Lower lobe of right lung (tissue), 2 donors: ENCODE results near the gene NDUFS5. TPM values are rescaled to one million over a fixed set of nuclear protein-coding genes. Genes with fewer than 3 reads are reported as not detected.
A peak's percentile ranks its signal among the peaks of the same experiment; 100 is the strongest.
"Not testable (repeated sequence)": the region's sequence is repeated elsewhere in the genome, so short reads cannot be mapped to it uniquely, and the experiment has no call there.

Source experiments
- ATAC-seq, 2 donors: fragments of 200-7000 bp; cut with Tn5 transposase; one replicate each; pipeline ENCODE4 v1.9.1; 2020 to 2022; ENCODE audit warnings: mild to moderate bottlenecking in 2 of 2, moderate library complexity in 2 of 2
- DNase-seq: peaks from one replicate; pipeline ENCODE4 v3.0.0-alpha.2; 2020
- H3K27ac ChIP-seq: fragments of 200-600 bp; one replicate; pipeline ENCODE4 v1.8.0; 2022
- H3K27me3 ChIP-seq: fragments of 200-600 bp; one replicate; pipeline ENCODE4 v1.8.0; 2022; ENCODE audit warnings: low read depth
- H3K36me3 ChIP-seq: fragments of 200-600 bp; one replicate; pipeline ENCODE4 v1.8.0; 2022; ENCODE audit warnings: mild to moderate bottlenecking
- H3K4me1 ChIP-seq: fragments of 200-600 bp; one replicate; pipeline ENCODE4 v1.8.0; 2022
- H3K4me3 ChIP-seq: fragments of 200-600 bp; one replicate; pipeline ENCODE4 v1.8.0; 2022; ENCODE audit warnings: mild to moderate bottlenecking
- H3K9me3 ChIP-seq: fragments of 200-600 bp; one replicate; pipeline ENCODE4 v1.8.0; 2022
- intact Hi-C: fragments of 100-400 bp; cut with DNase I; formaldehyde crosslinking; loops from one replicate; pipeline ENCODE4 v1.11.0; 2022
- total RNA-seq: library from RNA; stranded (reverse); fragmentation: NEBNext Ultra II Directional; extraction: Animal tissue kit (Norgen Biotek cat#: 25700); gene quantifications from one replicate; pipeline ENCODE4 v1.2.1, GENCODE V29; 2021
- TF ChIP-seq, protein P1 (sequence below): fragments of 200-600 bp; IDR thresholded peaks from one replicate; pipeline ENCODE4 v1.8.0; 2022; ENCODE audit warnings: antibody characterized with exemption, mild to moderate bottlenecking
- donor health status: DM: no; HTN: yes; CAD: no; lungs with severe emphysema.

NDUFS5 gene
- total RNA-seq, 1 donor from 2014 or later, result 140 TPM

DNA sequence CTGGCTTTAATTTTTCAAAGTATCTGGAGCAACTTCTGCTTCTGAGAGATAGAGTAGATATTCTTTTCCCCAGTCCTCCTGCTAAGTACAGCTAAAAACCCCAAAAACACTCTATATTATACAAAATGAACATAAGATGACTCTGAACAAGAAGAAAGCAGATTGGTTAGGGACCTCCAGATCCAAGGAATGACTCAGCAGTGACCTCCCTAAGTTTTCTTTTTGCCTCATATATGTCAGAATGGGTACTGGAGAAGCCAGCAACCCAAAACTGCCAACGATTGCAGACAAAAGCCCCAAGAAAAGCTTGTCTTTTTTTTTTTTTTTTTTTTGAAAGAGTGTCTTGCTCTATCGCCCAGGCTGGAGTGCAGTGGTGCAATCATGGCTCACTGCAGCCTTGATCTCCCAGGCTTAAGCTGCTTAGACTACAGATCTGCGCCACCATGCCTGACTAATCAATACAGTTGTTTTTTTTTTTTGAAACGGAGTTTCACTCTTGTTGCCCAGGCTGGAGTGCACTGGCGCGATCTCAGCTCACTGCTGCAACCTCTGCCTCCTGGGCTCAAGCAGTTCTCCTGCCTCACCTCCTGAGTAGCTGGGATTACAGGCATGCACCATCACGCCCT lies 22.7 kb downstream of the NDUFS5 start:
- H3K9me3 ChIP-seq, result no peaks in the 10 kb centered on the region
- peak overlapping the region; percentile 21 for H3K27ac ChIP-seq

DNA sequence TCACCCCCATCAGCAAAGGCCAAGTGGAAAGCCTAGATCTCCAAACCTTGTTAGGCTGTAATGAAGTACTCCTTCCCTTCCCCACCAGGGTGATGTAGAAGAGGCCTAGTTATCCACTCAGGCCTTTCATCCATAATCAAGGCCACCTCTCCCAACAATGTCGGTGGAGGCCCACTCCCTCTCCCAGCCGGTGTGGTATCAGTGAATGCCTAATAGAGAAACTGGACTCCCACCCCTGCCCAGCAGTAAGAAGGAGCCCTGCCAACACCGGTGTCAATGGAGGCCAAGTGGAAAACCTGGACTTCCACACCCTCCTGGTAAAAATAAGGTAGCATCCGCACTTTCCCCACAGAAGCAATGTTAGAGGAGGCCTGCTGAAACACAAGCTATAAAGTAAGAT lies 23.9 kb downstream of the NDUFS5 start:
- intact Hi-C loops, result no loop called here

More for the DNA sequence above, 22.7 kb downstream of the NDUFS5 start:
- no peak overlapping the region for H3K4me3 ChIP-seq
- intact Hi-C loops, result no loop called here
- TF ChIP-seq, protein P1, sequence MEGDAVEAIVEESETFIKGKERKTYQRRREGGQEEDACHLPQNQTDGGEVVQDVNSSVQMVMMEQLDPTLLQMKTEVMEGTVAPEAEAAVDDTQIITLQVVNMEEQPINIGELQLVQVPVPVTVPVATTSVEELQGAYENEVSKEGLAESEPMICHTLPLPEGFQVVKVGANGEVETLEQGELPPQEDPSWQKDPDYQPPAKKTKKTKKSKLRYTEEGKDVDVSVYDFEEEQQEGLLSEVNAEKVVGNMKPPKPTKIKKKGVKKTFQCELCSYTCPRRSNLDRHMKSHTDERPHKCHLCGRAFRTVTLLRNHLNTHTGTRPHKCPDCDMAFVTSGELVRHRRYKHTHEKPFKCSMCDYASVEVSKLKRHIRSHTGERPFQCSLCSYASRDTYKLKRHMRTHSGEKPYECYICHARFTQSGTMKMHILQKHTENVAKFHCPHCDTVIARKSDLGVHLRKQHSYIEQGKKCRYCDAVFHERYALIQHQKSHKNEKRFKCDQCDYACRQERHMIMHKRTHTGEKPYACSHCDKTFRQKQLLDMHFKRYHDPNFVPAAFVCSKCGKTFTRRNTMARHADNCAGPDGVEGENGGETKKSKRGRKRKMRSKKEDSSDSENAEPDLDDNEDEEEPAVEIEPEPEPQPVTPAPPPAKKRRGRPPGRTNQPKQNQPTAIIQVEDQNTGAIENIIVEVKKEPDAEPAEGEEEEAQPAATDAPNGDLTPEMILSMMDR, result no peak
- H3K4me1 ChIP-seq, result no peaks in the 10 kb centered on the region
- DNase-seq, result no peak
- ATAC-seq, result no peak
- H3K27me3 ChIP-seq, result no peaks in the 10 kb centered on the region
- H3K36me3 ChIP-seq, result peaks cover 7% of the 10 kb centered on the region

DNA sequence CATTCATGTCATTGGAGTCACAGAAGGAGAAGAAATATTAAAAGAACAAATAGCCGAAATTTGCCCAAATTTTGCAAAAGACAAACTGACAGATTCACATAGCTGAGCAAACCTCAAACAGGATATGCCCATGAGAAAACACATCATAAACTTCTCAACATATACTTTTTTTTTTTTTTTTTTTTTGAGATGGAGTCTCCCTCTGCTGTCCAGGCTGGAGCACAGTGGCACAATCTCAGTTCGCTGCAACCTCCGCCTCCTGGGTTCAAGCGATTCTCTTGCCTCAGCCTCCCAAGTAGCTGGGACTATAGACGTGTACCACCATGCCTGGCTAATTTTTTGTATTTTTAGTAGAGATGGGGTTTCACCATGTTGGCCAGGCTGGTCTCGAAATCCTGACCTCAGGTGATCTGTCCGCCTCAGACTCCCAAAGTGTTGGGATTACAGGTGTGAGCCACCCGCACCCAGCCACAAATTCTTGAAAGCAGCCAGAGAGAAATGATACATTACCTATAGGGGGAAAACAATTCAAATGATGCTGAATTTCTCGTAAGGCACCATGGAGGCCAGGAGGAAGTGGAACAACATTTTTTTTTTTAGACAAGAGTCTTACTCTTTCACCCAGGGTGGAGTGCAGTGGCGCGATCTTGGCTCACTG lies 25.2 kb downstream of the NDUFS5 start:
- peak; percentile 6 for DNase-seq
- H3K27me3 ChIP-seq, H3K9me3 ChIP-seq, H3K4me1 ChIP-seq, ATAC-seq, H3K36me3 ChIP-seq, H3K4me3 ChIP-seq, intact Hi-C loops, H3K27ac ChIP-seq: not testable (repeated sequence)

More for the DNA sequence above, 23.9 kb downstream of the NDUFS5 start:
- Histone ChIP-seq H3K27ac (no peak overlapping the region), H3K27me3 (no peaks in the 10 kb centered on the region), H3K4me1 (no peaks in the 10 kb centered on the region), H3K4me3 (no peak overlapping the region), H3K9me3 (no peaks in the 10 kb centered on the region), H3K36me3 (peaks cover 7% of the 10 kb centered on the region)
- TF ChIP-seq, protein P1, result no peak
- peak; percentile 1 for DNase-seq
- no peak for ATAC-seq

DNA sequence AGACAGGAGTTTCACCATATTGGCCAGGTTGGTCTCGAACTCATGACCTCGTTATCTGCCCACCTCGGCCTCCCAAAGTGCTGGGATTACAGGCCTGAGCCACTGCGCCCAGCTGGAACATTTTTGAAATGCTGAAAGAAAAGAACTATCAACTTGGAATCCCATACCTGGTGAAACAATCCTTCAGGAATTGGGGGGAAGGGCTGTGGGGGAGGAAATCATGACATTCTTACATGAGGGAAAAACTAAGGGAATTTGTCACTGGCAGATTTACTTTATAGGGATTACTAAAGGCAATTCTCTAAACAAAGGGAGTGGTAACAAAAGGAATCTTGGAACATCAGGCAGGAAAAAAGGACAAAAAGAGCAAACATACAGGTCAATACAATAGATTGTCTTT lies 25.8 kb downstream of the NDUFS5 start:
- Histone ChIP-seq H3K4me3 (no peak overlapping the region), H3K9me3 (no peaks in the 10 kb centered on the region), H3K36me3 (peaks cover 7% of the 10 kb centered on the region), H3K27ac (no peak overlapping the region), H3K4me1 (no peaks in the 10 kb centered on the region), H3K27me3 (no peaks in the 10 kb centered on the region)
- intact Hi-C loops, result no loop called here
- ATAC-seq (no peak), DNase-seq (no peak)
- TF ChIP-seq, protein P1, result no peak

DNA sequence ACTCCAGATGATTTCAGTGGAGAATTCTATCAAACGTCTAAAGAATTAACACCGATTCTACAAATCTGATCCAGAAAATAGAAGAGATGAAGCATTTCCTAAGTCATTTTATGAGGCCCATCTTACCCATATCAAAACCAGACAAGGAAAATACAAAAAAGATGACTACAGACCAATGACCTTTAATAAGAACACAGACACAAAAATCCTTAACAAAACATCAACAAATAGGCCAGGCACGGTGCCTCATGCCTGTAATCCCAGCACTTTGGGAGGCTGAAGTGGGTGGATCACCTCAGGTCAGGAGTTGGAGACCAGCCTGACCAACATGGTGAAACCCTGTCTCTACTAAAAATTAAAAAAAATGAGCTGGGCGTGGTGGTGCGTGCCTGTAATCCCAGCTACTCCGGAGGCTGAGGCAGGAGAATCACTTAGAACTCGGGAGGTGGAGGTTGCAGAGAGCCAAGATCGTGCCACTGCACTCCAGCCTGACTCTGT lies 29.1 kb downstream of the NDUFS5 start:
- H3K27me3 ChIP-seq, H3K4me3 ChIP-seq, intact Hi-C loops, H3K27ac ChIP-seq, H3K9me3 ChIP-seq, ATAC-seq, H3K36me3 ChIP-seq, H3K4me1 ChIP-seq: not testable (repeated sequence)
- DNase-seq, result peak; percentile 12

DNA sequence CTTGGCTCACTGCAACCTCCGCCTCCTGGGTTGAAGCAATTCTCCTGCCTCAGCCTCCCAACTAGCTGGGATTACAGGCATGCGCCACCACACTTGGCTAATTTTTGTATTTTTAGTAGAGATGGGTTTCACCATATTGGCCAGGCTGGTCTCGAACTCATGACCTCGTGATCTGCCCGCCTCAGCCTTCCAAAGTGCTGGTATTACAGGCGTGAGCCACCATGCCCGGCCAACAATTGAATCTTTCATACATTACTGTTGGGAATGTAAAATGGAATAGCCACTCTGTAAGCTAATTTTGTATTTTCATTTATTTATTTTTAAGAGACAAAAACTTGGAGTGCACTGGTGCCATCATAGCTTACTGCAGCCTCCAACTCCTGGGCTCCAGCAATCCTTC lies 35.4 kb downstream of the NDUFS5 start:
- H3K4me3 ChIP-seq, ATAC-seq, H3K9me3 ChIP-seq, H3K27ac ChIP-seq, H3K36me3 ChIP-seq, intact Hi-C loops, H3K4me1 ChIP-seq, H3K27me3 ChIP-seq: not testable (repeated sequence)
- DNase-seq, result peak; percentile 6

DNA sequence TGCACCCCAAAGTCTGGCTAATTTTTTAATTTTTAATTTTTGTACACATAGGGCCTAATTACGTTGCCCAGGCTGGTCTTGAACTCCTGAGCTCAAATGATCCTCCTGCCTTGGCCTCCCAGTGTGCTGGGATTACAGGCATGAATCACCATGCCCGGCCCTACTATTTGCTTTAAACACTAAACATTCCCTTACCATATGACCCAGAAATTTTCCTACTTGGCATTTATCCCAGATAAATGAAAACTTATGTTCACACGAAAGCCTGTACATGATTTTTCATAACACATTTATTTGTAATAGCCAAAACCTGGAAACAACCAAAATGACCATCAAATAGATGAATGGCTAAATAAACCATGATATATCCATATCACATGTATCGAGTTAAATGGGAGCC lies 35.8 kb downstream of the NDUFS5 start:
- no peaks in the 10 kb centered on the region for H3K4me1 ChIP-seq
- no peaks in the 10 kb centered on the region for H3K36me3 ChIP-seq
- no peak for ATAC-seq
- no peak overlapping the region for H3K4me3 ChIP-seq
- TF ChIP-seq, protein P1, result no peak
- no peak for DNase-seq
- H3K9me3 ChIP-seq, result no peaks in the 10 kb centered on the region
- intact Hi-C loops, result no loop called here
- no peak overlapping the region for H3K27ac ChIP-seq
- H3K27me3 ChIP-seq, result no peaks in the 10 kb centered on the region
